GM23338 (cell line): Measurements from ENCODE around the gene ADGRG2. TPM values are rescaled to one million over a fixed set of nuclear protein-coding genes. Genes with fewer than 3 reads are reported as not detected.

Experiments
- ATAC-seq: fragments of 200-7000 bp; cut with Tn5 transposase; 3 replicates; pipeline ENCODE4 v1.9.1; 2020
- DNase-seq: peaks from one replicate; pipeline ENCODE4 v3.0.0-alpha.2; 2015; ENCODE audit warnings: low spot score
- H2AFZ ChIP-seq: fragments of 200-600 bp; sonication (generic); 2 replicates; pipeline ENCODE4 v1.8.0; 2016; ENCODE audit warnings: antibody characterized with exemption, mild to moderate bottlenecking, moderate library complexity
- H3F3A ChIP-seq: fragments of 200-600 bp; sonication (generic); replicated peaks from 2 replicates; pipeline ENCODE4 v1.8.0; 2017; ENCODE audit warnings: antibody characterized with exemption, mixed run types, low read depth
- H3K27ac ChIP-seq: fragments of 200-600 bp; sonication (generic); 2 replicates; pipeline ENCODE4 v1.6.1; 2016; ENCODE audit warnings: low read depth
- H3K27me3 ChIP-seq: fragments of 200-600 bp; sonication (generic); 2 replicates; pipeline ENCODE4 v1.8.0; 2016; ENCODE audit warnings: mild to moderate bottlenecking, mixed run types, moderate library complexity; ENCODE audit not compliant: insufficient read depth
- H3K36me3 ChIP-seq: fragments of 200-600 bp; sonication (generic); 2 replicates; pipeline ENCODE4 v1.8.0; 2016; ENCODE audit warnings: mild to moderate bottlenecking; ENCODE audit not compliant: insufficient read depth
- H3K4me1 ChIP-seq: fragments of 200-600 bp; sonication (generic); 2 replicates; pipeline ENCODE4 v1.8.0; 2016; ENCODE audit warnings: mild to moderate bottlenecking, moderate library complexity; ENCODE audit not compliant: insufficient read depth
- H3K4me2 ChIP-seq: fragments of 200-600 bp; sonication (generic); 2 replicates; pipeline ENCODE4 v1.7.1; 2017; ENCODE audit warnings: mixed run types
- H3K4me3 ChIP-seq: fragments of 200-600 bp; sonication (generic); 2 replicates; pipeline ENCODE4 v1.6.1; 2016; ENCODE audit warnings: mixed run types
- H3K79me2 ChIP-seq: fragments of 200-600 bp; sonication (generic); replicated peaks from 2 replicates; pipeline ENCODE4 v1.8.0; 2017; ENCODE audit warnings: mild to moderate bottlenecking; ENCODE audit not compliant: insufficient read depth
- H3K9me2 ChIP-seq: fragments of 200-600 bp; sonication (generic); 2 replicates; pipeline ENCODE4 v1.8.0; 2017; ENCODE audit not compliant: insufficient read depth
- H4K20me1 ChIP-seq: fragments of 200-600 bp; sonication (generic); replicated peaks from 2 replicates; pipeline ENCODE4 v1.8.0; 2017; ENCODE audit warnings: mild to moderate bottlenecking; ENCODE audit not compliant: insufficient read depth
- H3K27ac Mint-ChIP-seq: 2 replicates; pipeline ENCODE4 v1.8.0; 2020; ENCODE audit warnings: inconsistent platforms, mild to moderate bottlenecking, moderate library complexity, mixed read lengths
- H3K27me3 Mint-ChIP-seq: 3 replicates; pipeline ENCODE4 v1.8.0; 2022; ENCODE audit warnings: low read depth, mild to moderate bottlenecking, moderate library complexity, mixed read lengths, inconsistent platforms; ENCODE audit not compliant: insufficient read depth, poor library complexity
- H3K36me3 Mint-ChIP-seq: 3 replicates; pipeline ENCODE4 v1.8.0; 2021; ENCODE audit warnings: low read depth, mild to moderate bottlenecking, inconsistent platforms, moderate library complexity, mixed read lengths
- H3K4me1 Mint-ChIP-seq: 3 replicates; pipeline ENCODE4 v1.8.0; 2020; ENCODE audit warnings: mild to moderate bottlenecking, inconsistent platforms, mixed read lengths
- H3K4me3 Mint-ChIP-seq: 3 replicates; pipeline ENCODE4 v1.8.0; 2021; ENCODE audit warnings: moderate library complexity, mild to moderate bottlenecking, inconsistent platforms, mixed read lengths
- H3K9me3 Mint-ChIP-seq: 3 replicates; pipeline ENCODE4 v1.8.0; 2020; ENCODE audit warnings: moderate library complexity, mild to moderate bottlenecking, inconsistent platforms, mixed read lengths
- CREB1 ChIP-seq: fragments of 250-450 bp; sonication (Bioruptor Pico); IDR thresholded peaks from 2 replicates; pipeline ENCODE4 v1.5.0; 2020; ENCODE audit warnings: low read depth, mild to moderate bottlenecking, moderate library complexity
- CTCF ChIP-seq, 2 experiments: fragments of 200-600 bp in 1 of 2; sonication (generic) in 1 of 2; conservative IDR thresholded peaks; 2 replicates each; pipeline versions ENCODE4 v1.5.1 to v1.6.1; 2016 to 2017; ENCODE audit warnings: antibody characterized with exemption in 2 of 2, low read depth in 2 of 2, mild to moderate bottlenecking in 2 of 2, moderate library complexity in 1 of 2
- ETS1 ChIP-seq: IDR thresholded peaks from 2 replicates; pipeline ENCODE4 v1.6.1; 2016; ENCODE audit warnings: antibody characterized with exemption
- EZH2 ChIP-seq: fragments of 200-600 bp; sonication (generic); IDR thresholded peaks from one replicate; pipeline ENCODE4 v1.8.0; 2017; ENCODE audit warnings: antibody characterized with exemption, mild to moderate bottlenecking, low read depth; ENCODE audit not compliant: unreplicated experiment
- EZH2phosphoT487 ChIP-seq: fragments of 200-600 bp; sonication (generic); IDR thresholded peaks from one replicate; pipeline ENCODE4 v1.8.1; 2018; ENCODE audit warnings: antibody characterized with exemption; ENCODE audit not compliant: unreplicated experiment
- JUNB ChIP-seq: IDR thresholded peaks from one replicate; pipeline ENCODE4 v1.6.1; 2016; ENCODE audit warnings: antibody characterized with exemption; ENCODE audit not compliant: unreplicated experiment
- NANOG ChIP-seq: IDR thresholded peaks from 2 replicates; pipeline ENCODE4 v1.6.1; 2016; ENCODE audit warnings: antibody characterized with exemption, borderline replicate concordance
- POLR2AphosphoS5 ChIP-seq: IDR thresholded peaks from 2 replicates; pipeline ENCODE4 v1.6.1; 2016; ENCODE audit warnings: antibody characterized with exemption, low read depth
- STAT1 ChIP-seq: IDR thresholded peaks from one replicate; pipeline ENCODE4 v1.6.1; 2016; ENCODE audit warnings: antibody characterized with exemption; ENCODE audit not compliant: unreplicated experiment
- ZNF114 ChIP-seq: fragments of 250-450 bp; sonication (Bioruptor Pico); IDR thresholded peaks from 2 replicates; pipeline ENCODE4 v1.5.0; 2020; ENCODE audit warnings: mild to moderate bottlenecking, moderate library complexity
- ZNF331 ChIP-seq: fragments of 250-450 bp; sonication (Bioruptor Pico); IDR thresholded peaks from 2 replicates; pipeline ENCODE4 v1.5.0; 2020; ENCODE audit warnings: low read depth, mild to moderate bottlenecking, moderate library complexity
- ZNF462 ChIP-seq: fragments of 250-450 bp; sonication (Bioruptor Pico); IDR thresholded peaks from 2 replicates; pipeline ENCODE4 v1.5.0; 2020; ENCODE audit warnings: mild to moderate bottlenecking, moderate library complexity
- polyA plus RNA-seq: library from polyadenylated mRNA; unstranded; fragments of >200 nt; fragmentation: Nextera tagmentation; extraction: Ambion mirVana; gene quantifications from 2 replicates; pipeline ENCODE4 v1.2.1, GENCODE V29; 2016
- total RNA-seq: library from RNA; depleted of rRNA; stranded (reverse); fragments of >200 nt; shearing (Covaris generic); gene quantifications from 2 replicates; pipeline ENCODE4 v1.2.3, GENCODE V29; 2014

Gene ADGRG2
- total and polyA plus RNA-seq, 2 experiments from 2014 or later = 4.0 to 10.8 TPM

- TF ChIP-seq ZNF462 (CRISPR knock-in tag) = no peak
- no peak for TF ChIP-seq EZH2
- TF ChIP-seq NANOG = no peak
- no peak for TF ChIP-seq ETS1
- TF ChIP-seq CREB1 = no peak
These were observed 172.9 kb downstream of the ADGRG2 start (continued) for GRCh38 chrX:18949291-18949943.

GRCh38 chrX:18946611-18947010 lies 175.7 kb downstream of the ADGRG2 start:
- Mint-ChIP-seq H3K4me3 (no peak overlapping the region), H3K36me3 (peaks cover 27% of the 10 kb centered on the region), H3K4me1 (0 out of 3 replicates have a peak, but pooled peaks cover 2% of the 10 kb centered on the region), H3K27ac (no peak overlapping the region), H3K9me3 (no peaks in the 10 kb centered on the region), H3K27me3 (peaks cover 2% of the 10 kb centered on the region)
- no peaks in the 10 kb centered on the region for H3K79me2 ChIP-seq
- DNase-seq = no peak
- H3K4me3 ChIP-seq = no peak overlapping the region
- H4K20me1 ChIP-seq = no peaks in the 10 kb centered on the region
- no peaks in the 10 kb centered on the region for H3K4me1 ChIP-seq
- H3K27ac ChIP-seq = no peak overlapping the region
- no peak overlapping the region for H3K4me2 ChIP-seq
- no peak for ATAC-seq
- H3F3A ChIP-seq = no peaks in the 10 kb centered on the region
- no peaks in the 10 kb centered on the region for H3K27me3 ChIP-seq
- no peaks in the 10 kb centered on the region for H3K36me3 ChIP-seq
- H2AFZ ChIP-seq = no peak overlapping the region
- H3K9me2 ChIP-seq = no peaks in the 10 kb centered on the region
- no peak for TF ChIP-seq STAT1
- no peak for TF ChIP-seq CREB1
- no peak for TF ChIP-seq EZH2phosphoT487
- no peak for TF ChIP-seq NANOG
- TF ChIP-seq ETS1 = no peak
- TF ChIP-seq ZNF331 (CRISPR knock-in tag) = no peak
- no peak for TF ChIP-seq ZNF114 (CRISPR knock-in tag)
- TF ChIP-seq CTCF (conservative IDR thresholded peaks at IDR 0.05; ENCODE audit: low read depth in 2 of 2) = no peak
- TF ChIP-seq JUNB = no peak
- no peak for TF ChIP-seq EZH2
- no peak for TF ChIP-seq POLR2AphosphoS5
